Spinal cord (tissue), 10 donors: Measurements from ENCODE around the gene CCDC187. TPM values are rescaled to one million over a fixed set of nuclear protein-coding genes. Genes with fewer than 3 reads are reported as not detected.

ENCODE experiments used
- DNase-seq, 6 donors: peaks; one replicate each; pipeline versions ENCODE4 v3.0.0 to v3.0.0-alpha.2; 2013 to 2015; ENCODE audit warnings: low spot score in 6 of 6, low read depth in 4 of 6
- H3K27ac ChIP-seq: one replicate; pipeline ENCODE4 v1.5.1; 2013; ENCODE audit warnings: low read depth, low read length, control low read depth
- H3K27me3 ChIP-seq: one replicate; pipeline ENCODE4 v1.6.1; 2013; ENCODE audit warnings: low read length; ENCODE audit not compliant: control insufficient read depth, insufficient read depth
- H3K36me3 ChIP-seq: one replicate; pipeline ENCODE4 v1.6.1; 2013; ENCODE audit warnings: low read length; ENCODE audit not compliant: control insufficient read depth, insufficient read depth
- H3K4me1 ChIP-seq: one replicate; pipeline ENCODE4 v1.6.1; 2013; ENCODE audit warnings: low read length; ENCODE audit not compliant: control insufficient read depth, insufficient read depth
- H3K4me3 ChIP-seq: one replicate; pipeline ENCODE4 v1.5.1; 2013; ENCODE audit warnings: low read depth, low read length, control low read depth
- H3K9me3 ChIP-seq: one replicate; pipeline ENCODE4 v1.6.1; 2013; ENCODE audit warnings: low read length; ENCODE audit not compliant: control insufficient read depth, insufficient read depth
- WGBS: methylation state at CpG from one replicate; pipeline ENCODE4 v1.1.5; 2013; ENCODE audit warnings: missing lambda C conversion rate; ENCODE audit not compliant: insufficient coverage; 5-methylcytosine and 5-hydroxymethylcytosine counted together
- polyA plus RNA-seq, 2 donors: library from polyadenylated mRNA; unstranded; fragments of 120-200 nt; gene quantifications; one replicate each; pipeline ENCODE4 v1.2.1, GENCODE V29; 2013; ENCODE audit not compliant: insufficient read length in 2 of 2
- total RNA-seq, 2 donors: library from RNA; depleted of rRNA in 1 of 2; stranded (reverse); fragments of 120-200 nt in 1 of 2; fragments of >200 nt in 1 of 2; gene quantifications; one replicate each; pipeline versions ENCODE4 v1.2.3 to v1.2.4, GENCODE V29; 2013 to 2014
- donor health status: healthy.

The CCDC187 gene
- total and polyA plus RNA-seq, 4 donors: 0.05 to 0.33 (median 0.15) TPM

DNA sequence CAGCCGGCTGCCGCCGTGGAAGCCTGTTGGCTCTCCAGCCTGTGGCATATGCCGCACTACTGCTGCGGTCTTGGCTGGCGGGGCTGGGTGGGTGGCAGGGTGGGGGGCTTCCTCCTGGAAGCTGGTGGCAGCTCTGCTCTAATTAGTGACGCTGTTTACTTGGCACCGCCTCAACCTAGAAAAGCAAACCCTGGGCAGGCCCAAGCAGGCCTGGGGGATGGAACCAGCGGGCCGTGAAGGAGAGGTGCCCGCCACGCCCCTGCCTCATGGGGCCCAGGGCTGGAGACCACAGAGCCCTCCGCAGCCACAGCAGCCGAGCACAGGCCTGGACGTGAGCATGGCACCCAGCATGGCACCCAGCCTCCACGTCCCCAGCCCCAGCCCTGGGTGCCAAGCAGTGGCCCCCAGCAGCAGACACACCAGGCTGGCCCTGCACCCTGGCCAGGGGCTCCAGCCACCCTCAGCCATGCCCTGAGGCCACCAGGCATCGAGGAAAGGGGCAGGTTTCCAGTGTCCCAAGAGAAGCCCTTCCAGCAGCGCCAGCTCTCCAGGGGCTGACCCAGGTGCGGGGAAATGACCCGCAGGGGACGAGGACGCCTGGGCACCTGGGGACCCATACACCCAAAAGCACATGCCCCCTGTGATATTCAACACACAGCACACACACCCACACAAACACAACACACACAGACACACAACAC lies 5.4 kb upstream of the CCDC187 start:
- DNase-seq: peak in 2 of 6 donors; percentile 55 to 90
- Histone ChIP-seq H3K36me3 (peaks cover 5% of the 10 kb centered on the region), H3K27me3 (no peaks in the 10 kb centered on the region), H3K9me3 (no peaks in the 10 kb centered on the region), H3K4me1 (peaks cover 25% of the 10 kb centered on the region), H3K27ac (no peak overlapping the region), H3K4me3 (no peak overlapping the region)
- WGBS: 64% methylated on average over 22 of the region's 22 CpGs

DNA sequence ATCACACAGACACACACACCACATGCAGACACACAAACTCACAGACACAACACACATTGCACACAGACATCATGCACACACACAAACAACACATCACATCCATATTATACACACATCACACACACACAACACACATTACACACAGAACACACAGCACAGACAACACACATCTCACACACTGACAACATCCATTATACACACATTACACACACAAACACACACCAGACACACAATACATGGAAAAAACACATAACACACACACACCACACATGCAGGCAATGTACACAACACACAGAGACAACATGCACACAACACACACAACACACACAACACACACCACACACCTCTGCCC lies 4.8 kb upstream of the CCDC187 start:
- Histone ChIP-seq H3K27me3 (no peaks in the 10 kb centered on the region), H3K36me3 (peaks cover 5% of the 10 kb centered on the region), H3K4me1 (peaks cover 25% of the 10 kb centered on the region), H3K27ac (no peak overlapping the region), H3K9me3 (no peaks in the 10 kb centered on the region), H3K4me3 (no peak overlapping the region)
- no peak for DNase-seq

DNA sequence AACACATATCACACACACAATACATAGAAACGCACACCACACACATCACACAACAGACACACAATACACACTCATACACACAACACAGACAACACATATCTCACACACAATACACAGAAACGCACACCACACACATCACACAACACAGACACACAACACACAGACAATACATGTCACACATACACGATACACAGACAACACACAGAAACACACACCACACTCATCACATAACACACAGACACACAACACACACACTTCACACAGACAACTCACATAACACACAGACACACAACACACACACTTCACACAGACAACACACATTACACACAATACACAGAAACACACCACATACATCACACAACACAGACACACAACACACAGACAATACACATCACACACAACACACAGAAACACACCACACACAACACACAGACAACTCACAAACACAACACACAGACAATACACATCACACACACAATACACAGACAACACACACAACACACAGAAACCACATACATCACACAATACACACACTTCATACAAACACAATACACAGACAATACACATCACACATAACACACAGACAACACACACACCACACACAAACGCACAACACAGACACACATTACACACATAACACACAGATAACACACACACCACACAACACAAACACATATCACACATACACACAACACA lies 4.3 kb upstream of the CCDC187 start:
- Histone ChIP-seq H3K4me1 (peaks cover 25% of the 10 kb centered on the region), H3K27me3 (no peaks in the 10 kb centered on the region), H3K9me3 (no peaks in the 10 kb centered on the region), H3K4me3 (no peak overlapping the region), H3K36me3 (peaks cover 5% of the 10 kb centered on the region), H3K27ac (no peak overlapping the region)
- no peak for DNase-seq
- 96% methylated on average over 3 of the region's 4 CpGs for WGBS

DNA sequence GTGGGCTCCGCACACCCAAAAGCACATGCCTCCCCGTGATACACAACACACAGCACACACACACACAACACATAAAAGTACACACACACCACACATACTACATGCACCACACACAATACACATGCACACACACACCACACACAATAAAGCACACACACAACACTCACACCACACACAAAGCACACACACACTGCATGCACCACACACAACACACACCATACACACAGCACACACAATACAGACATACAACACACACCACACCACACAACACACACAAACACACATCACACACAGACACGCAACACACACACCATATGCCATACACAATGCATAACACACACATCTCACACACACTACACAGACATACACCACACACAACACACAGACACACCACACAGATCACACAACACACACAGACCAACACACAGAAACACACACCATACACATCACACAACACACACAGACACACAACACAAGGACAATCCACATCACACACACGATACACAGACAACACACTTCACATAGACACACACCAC lies 3.4 kb upstream of the CCDC187 start:
- Histone ChIP-seq H3K9me3 (no peaks in the 10 kb centered on the region), H3K27me3 (no peaks in the 10 kb centered on the region)
- 88% methylated on average over 4 of the region's 4 CpGs for WGBS

DNA sequence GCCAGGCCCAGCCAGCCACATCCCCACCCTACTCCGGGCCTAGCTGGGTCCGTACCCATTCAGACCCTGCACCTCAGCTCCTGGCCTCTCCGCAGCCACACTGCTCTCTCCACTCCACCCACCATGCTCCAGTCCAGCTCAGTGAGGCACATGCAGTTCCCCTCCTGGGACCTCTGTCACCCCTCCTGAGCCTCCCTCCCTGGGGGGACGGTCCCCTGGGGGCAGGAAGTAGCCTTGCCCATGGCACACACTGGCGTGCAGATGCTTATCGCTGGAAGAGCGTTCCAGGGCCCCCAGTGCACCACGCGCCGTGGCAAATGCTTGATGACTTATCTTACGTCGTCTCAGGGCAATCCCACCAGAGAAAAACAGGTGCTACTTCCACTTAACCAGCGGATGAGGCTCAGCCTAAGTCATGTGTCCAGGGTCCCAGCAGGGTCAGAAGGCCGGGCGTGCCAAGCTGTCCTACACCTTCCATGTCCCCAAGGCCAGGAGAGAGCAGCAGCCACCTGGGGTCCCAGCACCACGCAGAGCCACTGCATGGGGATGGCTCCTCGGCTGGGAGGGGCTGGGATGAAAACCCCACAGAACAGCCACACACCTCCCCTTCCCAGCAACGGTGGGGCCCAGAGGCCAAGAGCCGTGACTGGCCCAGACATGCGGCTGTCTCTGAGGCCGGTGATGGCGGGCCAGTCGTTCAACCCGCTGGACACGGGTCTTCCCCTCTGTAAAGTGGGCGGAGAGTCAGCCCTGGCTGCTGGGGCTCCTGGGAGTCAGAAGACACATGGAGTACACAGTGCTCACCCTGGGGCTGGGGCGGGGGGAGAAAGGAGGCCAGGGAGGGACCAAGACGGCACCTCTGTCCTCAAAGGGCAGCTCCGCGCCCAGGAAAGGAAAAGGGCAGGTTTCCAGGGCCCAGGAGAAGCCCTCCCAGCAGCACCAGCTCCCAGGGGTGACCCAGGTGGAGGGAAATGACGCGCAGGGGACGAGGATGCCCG lies 2.6 kb upstream of the CCDC187 start:
- WGBS: 53% methylated on average over 30 of the region's 34 CpGs
- H3K27me3 ChIP-seq: no peaks in the 10 kb centered on the region
- DNase-seq: no peak

More for the DNA sequence above, 3.4 kb upstream of the CCDC187 start:
- H3K27ac ChIP-seq: no peak overlapping the region
- peaks cover 25% of the 10 kb centered on the region for H3K4me1 ChIP-seq
- no peak overlapping the region for H3K4me3 ChIP-seq
- H3K36me3 ChIP-seq: peaks cover 5% of the 10 kb centered on the region
- no peak for DNase-seq

DNA sequence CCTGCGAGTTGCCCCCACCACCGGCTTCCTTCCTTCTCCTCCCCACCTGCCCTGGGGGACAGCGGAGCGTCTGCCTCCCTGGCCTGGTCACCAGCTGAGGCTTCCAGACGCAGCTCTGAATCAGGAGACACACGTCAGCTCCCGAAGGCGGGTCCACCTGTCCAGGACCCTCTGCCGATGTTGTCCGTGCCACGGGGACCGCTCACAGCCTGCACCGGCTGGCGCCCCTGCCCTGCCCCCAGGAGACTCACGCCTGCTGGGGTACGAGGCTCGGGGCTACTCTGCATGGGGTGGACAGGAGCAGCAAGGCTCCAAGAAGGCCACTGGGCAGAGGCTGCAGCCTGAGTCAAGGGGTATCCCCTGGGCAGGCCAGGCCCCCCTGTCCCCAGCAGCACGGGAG lies 1.9 kb upstream of the CCDC187 start:
- peaks cover 5% of the 10 kb centered on the region for H3K36me3 ChIP-seq
- no peak overlapping the region for H3K4me3 ChIP-seq
- no peak for DNase-seq
- H3K27me3 ChIP-seq: no peaks in the 10 kb centered on the region
- WGBS: 62% methylated on average over 18 of the region's 18 CpGs
- H3K9me3 ChIP-seq: no peaks in the 10 kb centered on the region
- H3K4me1 ChIP-seq: peaks cover 23% of the 10 kb centered on the region
- H3K27ac ChIP-seq: no peak overlapping the region

More for the DNA sequence above, 2.6 kb upstream of the CCDC187 start:
- Histone ChIP-seq H3K27ac (no peak overlapping the region), H3K4me1 (peaks cover 25% of the 10 kb centered on the region), H3K9me3 (no peaks in the 10 kb centered on the region), H3K4me3 (no peak overlapping the region), H3K36me3 (peaks cover 5% of the 10 kb centered on the region)

DNA sequence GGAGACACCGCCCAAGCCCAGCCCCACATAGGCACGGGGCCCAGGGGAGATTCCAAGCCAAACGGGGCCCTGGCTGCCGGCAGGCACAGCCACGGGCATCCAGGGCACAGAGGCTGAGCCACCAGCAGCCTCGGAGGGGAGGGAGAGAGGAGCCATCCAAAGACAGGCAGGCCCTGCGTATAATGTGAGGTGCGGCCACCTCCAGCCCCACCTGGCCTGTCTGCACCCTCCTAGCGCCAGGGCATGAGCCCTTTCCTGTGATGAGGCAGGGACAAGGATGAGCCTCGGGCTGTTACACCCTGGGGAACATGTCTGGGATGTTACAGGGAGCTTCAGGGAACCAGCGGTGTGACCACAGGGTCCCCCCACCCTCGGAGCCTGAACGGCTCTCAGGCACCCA lies 1.1 kb upstream of the CCDC187 start:
- Histone ChIP-seq H3K9me3 (no peaks in the 10 kb centered on the region), H3K4me3 (no peak overlapping the region), H3K27me3 (no peaks in the 10 kb centered on the region), H3K4me1 (peaks cover 20% of the 10 kb centered on the region), H3K27ac (no peak overlapping the region), H3K36me3 (peaks cover 3% of the 10 kb centered on the region)
- 81% methylated on average over 11 of the region's 13 CpGs for WGBS
- no peak for DNase-seq

DNA sequence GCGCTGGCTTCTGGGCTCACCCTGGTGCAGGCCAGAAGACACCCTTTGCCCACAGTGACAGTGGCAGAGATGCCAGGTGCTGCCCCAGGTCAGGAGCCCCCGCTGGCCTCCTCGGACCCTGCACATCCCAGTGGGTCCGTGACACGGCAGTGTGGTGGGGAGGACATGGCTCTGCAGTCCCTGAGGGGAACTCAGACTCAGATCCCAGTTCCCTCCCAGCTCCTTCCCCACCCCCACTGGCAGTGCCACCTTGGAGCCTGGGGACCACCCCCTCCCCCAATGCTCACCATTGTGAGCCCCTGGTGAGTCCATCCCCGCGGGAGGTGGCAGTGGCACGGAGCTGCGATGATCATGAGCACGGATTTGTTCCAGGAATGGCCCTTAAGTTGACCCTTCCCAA lies 562 bp upstream of the CCDC187 start:
- DNase-seq: no peak
- H3K27me3 ChIP-seq: no peaks in the 10 kb centered on the region
- H3K4me3 ChIP-seq: no peak overlapping the region
- WGBS: 80% methylated on average over 7 of the region's 10 CpGs
- H3K4me1 ChIP-seq: peaks cover 24% of the 10 kb centered on the region
- no peaks in the 10 kb centered on the region for H3K9me3 ChIP-seq
- no peaks in the 10 kb centered on the region for H3K36me3 ChIP-seq
- no peak overlapping the region for H3K27ac ChIP-seq

DNA sequence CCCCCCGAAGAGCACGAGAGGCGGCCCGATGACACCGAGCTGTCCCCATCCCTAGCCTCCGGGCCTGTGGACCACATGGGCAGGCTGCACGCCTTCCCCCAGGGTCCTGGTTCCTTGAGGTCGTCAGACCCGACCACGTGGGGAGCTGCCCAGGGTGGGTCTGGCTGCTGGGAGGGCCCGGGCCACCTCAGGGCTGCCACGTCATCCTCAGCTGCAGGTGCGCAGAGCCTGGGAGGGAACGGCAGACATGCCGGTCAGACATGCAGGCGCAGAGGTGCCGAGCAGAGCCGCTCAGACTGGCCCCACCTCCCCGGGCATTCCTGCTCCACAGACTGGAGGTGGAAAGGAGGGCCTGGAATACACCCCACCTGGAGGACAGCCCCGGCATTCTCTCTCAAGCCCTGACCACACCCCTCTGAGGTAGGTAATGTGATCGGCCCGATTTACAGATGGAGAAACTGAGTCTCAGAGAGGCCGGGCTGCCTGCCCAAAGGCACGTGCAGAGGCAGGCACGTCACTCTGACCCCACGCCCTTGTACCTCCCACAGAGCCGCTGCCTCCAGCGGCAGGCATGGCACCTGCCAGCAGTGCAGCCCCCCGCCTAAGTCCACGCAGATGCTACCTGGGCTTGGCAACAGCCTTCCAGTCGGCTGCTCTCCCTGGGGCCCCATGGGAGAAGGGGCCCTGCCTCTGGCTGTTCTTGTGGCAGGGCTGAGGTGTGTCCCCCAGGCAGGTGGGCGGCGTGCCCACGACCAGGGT lies 649 bp downstream of the CCDC187 start:
- DNase-seq: no peak
- no peaks in the 10 kb centered on the region for H3K36me3 ChIP-seq
- H3K4me1 ChIP-seq: peaks cover 25% of the 10 kb centered on the region
- H3K27me3 ChIP-seq: no peaks in the 10 kb centered on the region
- H3K4me3 ChIP-seq: no peak overlapping the region
- no peaks in the 10 kb centered on the region for H3K9me3 ChIP-seq
- H3K27ac ChIP-seq: no peak overlapping the region
- 84% methylated on average over 34 of the region's 34 CpGs for WGBS
